Liver (tissue), 9 donors: Measurements from ENCODE around the gene KIFC1. TPM values are rescaled to one million over a fixed set of nuclear protein-coding genes. Genes with fewer than 3 reads are reported as not detected.

Experiments
- DNase-seq: peaks from one replicate; pipeline ENCODE4 v3.0.0-alpha.2; 2017; ENCODE audit warnings: low spot score
- H3K27ac ChIP-seq, 2 donors: one replicate each; pipeline ENCODE4 v1.7.0; 2013; ENCODE audit warnings: inconsistent platforms in 2 of 2, low read length in 2 of 2, control low read depth in 1 of 2, low read depth in 1 of 2, mild to moderate bottlenecking in 1 of 2
- H3K27me3 ChIP-seq, 4 donors: one replicate each; pipeline versions ENCODE4 v1.6.1 to v1.7.0; 2013; ENCODE audit warnings: low read length in 3 of 4, inconsistent platforms in 1 of 4, mild to moderate bottlenecking in 1 of 4, moderate library complexity in 1 of 4; ENCODE audit not compliant: control insufficient read depth in 4 of 4, insufficient read depth in 4 of 4
- H3K36me3 ChIP-seq, 4 donors: one replicate each; pipeline versions ENCODE4 v1.6.1 to v1.7.0; 2013; ENCODE audit warnings: low read length in 3 of 4, mild to moderate bottlenecking in 3 of 4, low read depth in 1 of 4, moderate library complexity in 1 of 4; ENCODE audit not compliant: control insufficient read depth in 4 of 4, insufficient read depth in 3 of 4
- H3K4me1 ChIP-seq, 4 donors: one replicate each; pipeline versions ENCODE4 v1.6.1 to v1.7.0; 2013; ENCODE audit warnings: low read length in 3 of 4, mild to moderate bottlenecking in 3 of 4, moderate library complexity in 1 of 4; ENCODE audit not compliant: control insufficient read depth in 4 of 4, insufficient read depth in 4 of 4
- H3K4me3 ChIP-seq, 3 donors: one replicate each; pipeline versions ENCODE4 v1.6.1 to v1.7.0; 2013; ENCODE audit warnings: low read length in 3 of 3, control low read depth in 1 of 3, low read depth in 1 of 3, mild to moderate bottlenecking in 1 of 3
- H3K9ac ChIP-seq, 2 donors: one replicate each; pipeline ENCODE4 v1.7.0; 2013; ENCODE audit warnings: low read length in 2 of 2, mild to moderate bottlenecking in 2 of 2, moderate library complexity in 2 of 2, control low read depth in 1 of 2, low read depth in 1 of 2
- H3K9me3 ChIP-seq, 4 donors: one replicate each; pipeline versions ENCODE4 v1.6.1 to v1.7.0; 2013; ENCODE audit warnings: low read length in 3 of 4; ENCODE audit not compliant: control insufficient read depth in 4 of 4
- CTCF ChIP-seq: fragments of 150-350 bp; IDR thresholded peaks from 2 replicates; pipeline ENCODE4 v1.5.1; 2017; ENCODE audit warnings: improper control_type of control experiment, low read depth, low read length; ENCODE audit not compliant: missing input control
- EGR1 ChIP-seq, 2 donors: IDR thresholded peaks; 2 replicates each; pipeline ENCODE4 v1.6.1; 2016 to 2018; ENCODE audit warnings: antibody characterized with exemption in 2 of 2, low read depth in 2 of 2
- FOXA1 ChIP-seq: IDR thresholded peaks from 2 replicates; pipeline ENCODE4 v1.6.1; 2016; ENCODE audit warnings: antibody characterized with exemption
- FOXA2 ChIP-seq: IDR thresholded peaks from 2 replicates; pipeline ENCODE4 v1.6.1; 2016; ENCODE audit warnings: antibody characterized with exemption
- GABPA ChIP-seq, 2 donors: IDR thresholded peaks in 1 of 2; conservative IDR thresholded peaks in 1 of 2; 2 replicates each; pipeline ENCODE4 v1.6.1; 2016; ENCODE audit warnings: antibody characterized with exemption in 2 of 2, mild to moderate bottlenecking in 1 of 2, moderate library complexity in 1 of 2
- HNF4A ChIP-seq, 2 donors: conservative IDR thresholded peaks; 2 replicates each; pipeline ENCODE4 v1.6.1; 2016; ENCODE audit warnings: antibody characterized with exemption in 2 of 2, mild to moderate bottlenecking in 2 of 2
- HNF4G ChIP-seq: IDR thresholded peaks from 2 replicates; pipeline ENCODE4 v1.6.1; 2016; ENCODE audit warnings: antibody characterized with exemption
- JUND ChIP-seq, 2 donors: IDR thresholded peaks; 2 replicates each; pipeline ENCODE4 v1.6.1; 2016; ENCODE audit warnings: antibody characterized with exemption in 2 of 2
- MAX ChIP-seq: IDR thresholded peaks from 2 replicates; pipeline ENCODE4 v1.6.1; 2016; ENCODE audit warnings: antibody characterized with exemption
- NR2F2 ChIP-seq: IDR thresholded peaks from 2 replicates; pipeline ENCODE4 v1.6.1; 2016; ENCODE audit warnings: antibody characterized with exemption
- RAD21 ChIP-seq, 2 donors: IDR thresholded peaks; 2 replicates each; pipeline ENCODE4 v1.6.1; 2016; ENCODE audit warnings: antibody characterized with exemption in 2 of 2, mild to moderate bottlenecking in 2 of 2
- RXRA ChIP-seq, 2 donors: IDR thresholded peaks; 2 replicates each; pipeline ENCODE4 v1.6.1; 2017 to 2018; ENCODE audit warnings: antibody characterized with exemption in 2 of 2, mild to moderate bottlenecking in 1 of 2
- SP1 ChIP-seq: IDR thresholded peaks from 2 replicates; pipeline ENCODE4 v1.6.1; 2018; ENCODE audit warnings: antibody characterized with exemption, mild to moderate bottlenecking
- TAF1 ChIP-seq: conservative IDR thresholded peaks from 2 replicates; pipeline ENCODE4 v1.6.1; 2016; ENCODE audit warnings: antibody characterized with exemption, mild to moderate bottlenecking
- YY1 ChIP-seq: IDR thresholded peaks from 2 replicates; pipeline ENCODE4 v1.6.1; 2016; ENCODE audit warnings: antibody characterized with exemption, mild to moderate bottlenecking
- ZBTB33 ChIP-seq: IDR thresholded peaks from 2 replicates; pipeline ENCODE4 v1.6.1; 2016; ENCODE audit warnings: antibody characterized with exemption
- WGBS: extraction: QIAGEN DNeasy Blood & Tissue Kit; methylation state at CpG from one replicate; pipeline ENCODE4 v1.1.7; 2013; 5-methylcytosine and 5-hydroxymethylcytosine counted together
- polyA plus RNA-seq, 2 donors: library from polyadenylated mRNA; stranded (reverse) in 1 of 2; unstranded in 1 of 2; fragments of 200-250 nt in 1 of 2; fragments of >200 nt in 1 of 2; fragmentation: Nextera tagmentation in 1 of 2; extraction: Ambion mirVana in 1 of 2; gene quantifications; one replicate each; pipeline versions ENCODE4 v1.2.1 to v1.2.3, GENCODE V29; 2013 to 2015
- total RNA-seq, 2 donors: library from RNA; depleted of rRNA; stranded (reverse); fragments of >200 nt; gene quantifications; one replicate each; pipeline ENCODE4 v1.2.3, GENCODE V29; 2014
- TF ChIP-seq, protein P1 (sequence below): IDR thresholded peaks from 2 replicates; pipeline ENCODE4 v1.6.1; 2016; ENCODE audit warnings: antibody characterized with exemption, mild to moderate bottlenecking
- TF ChIP-seq, protein P2 (sequence below): IDR thresholded peaks from 2 replicates; pipeline ENCODE4 v1.6.1; 2016; ENCODE audit warnings: antibody characterized with exemption
- donor health status: healthy.
- donor health status: healthy.
- donor health status: healthy.
- donor health status: healthy.
- donor health status: healthy.

KIFC1 gene
- total and polyA plus RNA-seq, 4 donors = 0.08 to 30.0 (median 1.3) TPM

GRCh38 chr6:33431880-33432541, 40.4 kb downstream of the KIFC1 start:
- Histone ChIP-seq H3K4me1 (peaks cover 8 to 37% (median 22%) of the 10 kb centered on the region in 4 donors), H3K27me3 (no peaks in the 10 kb centered on the region), H3K9me3 (no peaks in the 10 kb centered on the region), H3K27ac (no peak overlapping the region), H3K9ac (no peak overlapping the region), H3K4me3 (no peak overlapping the region), H3K36me3 (peaks cover 0 to 6% (median 0%) of the 10 kb centered on the region in 4 donors)
- DNase-seq = no peak
- TF ChIP-seq, protein P1, sequence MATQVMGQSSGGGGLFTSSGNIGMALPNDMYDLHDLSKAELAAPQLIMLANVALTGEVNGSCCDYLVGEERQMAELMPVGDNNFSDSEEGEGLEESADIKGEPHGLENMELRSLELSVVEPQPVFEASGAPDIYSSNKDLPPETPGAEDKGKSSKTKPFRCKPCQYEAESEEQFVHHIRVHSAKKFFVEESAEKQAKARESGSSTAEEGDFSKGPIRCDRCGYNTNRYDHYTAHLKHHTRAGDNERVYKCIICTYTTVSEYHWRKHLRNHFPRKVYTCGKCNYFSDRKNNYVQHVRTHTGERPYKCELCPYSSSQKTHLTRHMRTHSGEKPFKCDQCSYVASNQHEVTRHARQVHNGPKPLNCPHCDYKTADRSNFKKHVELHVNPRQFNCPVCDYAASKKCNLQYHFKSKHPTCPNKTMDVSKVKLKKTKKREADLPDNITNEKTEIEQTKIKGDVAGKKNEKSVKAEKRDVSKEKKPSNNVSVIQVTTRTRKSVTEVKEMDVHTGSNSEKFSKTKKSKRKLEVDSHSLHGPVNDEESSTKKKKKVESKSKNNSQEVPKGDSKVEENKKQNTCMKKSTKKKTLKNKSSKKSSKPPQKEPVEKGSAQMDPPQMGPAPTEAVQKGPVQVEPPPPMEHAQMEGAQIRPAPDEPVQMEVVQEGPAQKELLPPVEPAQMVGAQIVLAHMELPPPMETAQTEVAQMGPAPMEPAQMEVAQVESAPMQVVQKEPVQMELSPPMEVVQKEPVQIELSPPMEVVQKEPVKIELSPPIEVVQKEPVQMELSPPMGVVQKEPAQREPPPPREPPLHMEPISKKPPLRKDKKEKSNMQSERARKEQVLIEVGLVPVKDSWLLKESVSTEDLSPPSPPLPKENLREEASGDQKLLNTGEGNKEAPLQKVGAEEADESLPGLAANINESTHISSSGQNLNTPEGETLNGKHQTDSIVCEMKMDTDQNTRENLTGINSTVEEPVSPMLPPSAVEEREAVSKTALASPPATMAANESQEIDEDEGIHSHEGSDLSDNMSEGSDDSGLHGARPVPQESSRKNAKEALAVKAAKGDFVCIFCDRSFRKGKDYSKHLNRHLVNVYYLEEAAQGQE = no peak
- TF ChIP-seq MAX (no peak), RXRA (IDR thresholded peaks at IDR 0.05) (no peak), RAD21 (IDR thresholded peaks at IDR 0.05) (no peak), JUND (IDR thresholded peaks at IDR 0.05) (no peak), CTCF (no peak), NR2F2 (no peak), EGR1 (IDR thresholded peaks at IDR 0.05; ENCODE audit: low read depth in 2 of 2) (no peak), HNF4G (no peak), FOXA1 (no peak), ZBTB33 (no peak), HNF4A (conservative IDR thresholded peaks at IDR 0.05) (no peak), SP1 (no peak), YY1 (no peak)
- TF ChIP-seq, protein P2, sequence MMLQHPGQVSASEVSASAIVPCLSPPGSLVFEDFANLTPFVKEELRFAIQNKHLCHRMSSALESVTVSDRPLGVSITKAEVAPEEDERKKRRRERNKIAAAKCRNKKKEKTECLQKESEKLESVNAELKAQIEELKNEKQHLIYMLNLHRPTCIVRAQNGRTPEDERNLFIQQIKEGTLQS = no peak
- 73% methylated on average over 12 of the region's 12 CpGs for WGBS

DNA sequence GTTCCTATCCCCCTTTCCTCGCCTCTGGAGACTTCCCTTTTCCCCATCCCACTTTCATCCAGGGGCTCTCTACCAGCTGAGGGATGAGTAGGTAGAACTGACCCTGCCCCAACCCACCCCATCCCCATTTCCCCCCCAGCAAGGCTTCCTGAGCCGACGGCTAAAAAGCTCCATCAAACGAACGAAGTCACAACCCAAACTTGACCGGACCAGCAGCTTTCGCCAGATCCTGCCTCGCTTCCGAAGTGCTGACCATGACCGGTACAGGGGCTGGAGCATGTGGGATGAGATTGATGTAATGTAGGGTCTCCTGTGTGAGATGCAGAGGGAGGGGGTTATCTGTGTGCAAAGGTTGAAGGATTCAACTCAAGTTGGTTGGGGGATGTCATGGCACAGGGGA, 40.9 kb downstream of the KIFC1 start:
- no peak overlapping the region for H3K4me3 ChIP-seq
- 82% methylated on average over 10 of the region's 10 CpGs for WGBS
- H3K27ac ChIP-seq = no peak overlapping the region

More for the DNA sequence above, 40.9 kb downstream of the KIFC1 start:
- Histone ChIP-seq H3K4me1 (peaks cover 6 to 32% (median 18%) of the 10 kb centered on the region in 4 donors), H3K9ac (no peak overlapping the region), H3K27me3 (no peaks in the 10 kb centered on the region), H3K9me3 (no peaks in the 10 kb centered on the region), H3K36me3 (peaks cover 0 to 6% (median 0%) of the 10 kb centered on the region in 4 donors)
- TF ChIP-seq TAF1 = no peak
- TF ChIP-seq HNF4A (conservative IDR thresholded peaks at IDR 0.05) = no peak
- TF ChIP-seq JUND (IDR thresholded peaks at IDR 0.05) = no peak
- TF ChIP-seq NR2F2 = no peak
- TF ChIP-seq RXRA (IDR thresholded peaks at IDR 0.05) = no peak
- no peak for TF ChIP-seq EGR1 (IDR thresholded peaks at IDR 0.05; ENCODE audit: low read depth in 2 of 2)
- no peak for TF ChIP-seq RAD21 (IDR thresholded peaks at IDR 0.05)
- TF ChIP-seq HNF4G = no peak
- no peak for TF ChIP-seq GABPA (IDR thresholded peaks at IDR 0.05 in 1 of 2, conservative IDR thresholded peaks at IDR 0.05 in 1 of 2)
- TF ChIP-seq CTCF = no peak
- no peak for TF ChIP-seq FOXA1
- TF ChIP-seq, protein P2 = no peak
- TF ChIP-seq YY1 = no peak
- no peak for TF ChIP-seq FOXA2
- no peak for DNase-seq
